Prostate gland (tissue), 2 donors: Measurements from ENCODE around the gene ATP9A. TPM values are rescaled to one million over a fixed set of nuclear protein-coding genes. Genes with fewer than 3 reads are reported as not detected.

Experiments used
- DNase-seq: peaks from one replicate; pipeline ENCODE4 v3.0.0-alpha.2; 2019; ENCODE audit warnings: low spot score
- H3K27ac ChIP-seq, 2 donors: fragments of 200-600 bp; sonication (generic); 2 replicates each; pipeline ENCODE4 v1.5.1; 2017 to 2019
- H3K27me3 ChIP-seq: fragments of 200-600 bp; sonication (generic); replicated peaks from 2 replicates; pipeline ENCODE4 v1.5.1; 2019; ENCODE audit not compliant: insufficient read depth
- H3K36me3 ChIP-seq, 2 donors: fragments of 200-600 bp; sonication (generic); 1 replicate in 1 of 2; 2 replicates in 1 of 2; pipeline versions ENCODE4 v1.5.1 to v1.8.1; 2017 to 2019
- H3K4me1 ChIP-seq: fragments of 200-600 bp; sonication (generic); replicated peaks from 2 replicates; pipeline ENCODE4 v1.5.1; 2019
- H3K4me3 ChIP-seq, 2 donors: fragments of 200-600 bp; sonication (generic); 2 replicates each; pipeline ENCODE4 v1.5.1; 2017 to 2019
- H3K9me3 ChIP-seq: fragments of 200-600 bp; sonication (generic); 2 replicates; pipeline ENCODE4 v1.5.1; 2017
- CTCF ChIP-seq, 4 experiments: fragments of 200-600 bp in 2 of 4; fragments of 450-650 bp in 2 of 4; sonication (generic) in 2 of 4; IDR thresholded peaks; 1 replicate in 3 of 4; 2 replicates in 1 of 4; pipeline ENCODE4 v1.5.1; 2016 to 2019; ENCODE audit warnings: antibody characterized with exemption in 4 of 4, mild to moderate bottlenecking in 2 of 4, moderate library complexity in 2 of 4
- POLR2A ChIP-seq: fragments of 450-650 bp; IDR thresholded peaks from one replicate; pipeline ENCODE4 v1.6.1; 2016; ENCODE audit warnings: antibody characterized with exemption, mild to moderate bottlenecking
- POLR2AphosphoS5 ChIP-seq: sonication (generic); formaldehyde crosslinking; IDR thresholded peaks from one replicate; pipeline ENCODE4 v1.6.1; 2017; ENCODE audit warnings: antibody characterized with exemption
- WGBS: methylation state at CpG from one replicate; pipeline ENCODE4 v1.1.5; 2018; 5-methylcytosine and 5-hydroxymethylcytosine counted together
- intact Hi-C: fragments of 100-400 bp; cut with DNase I; formaldehyde crosslinking; loops from one replicate; pipeline ENCODE4 v1.14.2; 2022
- total RNA-seq, 2 donors: library from RNA; depleted of rRNA; stranded (reverse); fragments of >200 nt; gene quantifications; one replicate each; pipeline ENCODE4 v1.1.0, GENCODE V29; 2016

ATP9A gene
- total RNA-seq, 2 donors from 2014 or later, result 35.1 to 118 TPM

GRCh38 chr20:51811514-51812128 is 43.4 kb upstream of the ATP9A start:
- TF ChIP-seq POLR2A, result no peak
- no peak for TF ChIP-seq CTCF (IDR thresholded peaks at IDR 0.05)
- no peak for TF ChIP-seq POLR2AphosphoS5
- Histone ChIP-seq H3K27ac (no peak overlapping the region), H3K4me1 (no peaks in the 10 kb centered on the region), H3K4me3 (no peak overlapping the region), H3K9me3 (no peaks in the 10 kb centered on the region), H3K36me3 (no peaks in the 10 kb centered on the region), H3K27me3 (no peaks in the 10 kb centered on the region)
- DNase-seq, result no peak
- intact Hi-C loops, result no loop called here
- 34% methylated on average over 8 of the region's 8 CpGs for WGBS

DNA sequence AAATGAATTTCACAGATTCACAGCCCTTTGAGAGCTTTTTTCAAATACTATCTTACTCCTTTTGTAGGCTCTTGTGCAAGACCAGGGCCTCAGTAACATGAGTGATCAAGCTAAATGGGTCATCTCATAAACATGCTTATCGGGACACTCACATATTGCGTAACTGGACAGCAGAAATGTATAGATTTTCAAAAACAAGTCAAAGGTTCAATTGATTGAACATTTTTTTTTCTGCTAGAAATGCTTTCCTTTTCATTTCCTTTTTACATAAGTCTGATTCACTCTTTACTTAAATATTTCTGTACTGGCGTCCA is 42.8 kb upstream of the ATP9A start:
- 84% methylated on average over 3 of the region's 3 CpGs for WGBS
- TF ChIP-seq POLR2A (no peak), POLR2AphosphoS5 (no peak), CTCF (IDR thresholded peaks at IDR 0.05) (no peak)
- DNase-seq, result no peak
- H3K4me3 ChIP-seq, result no peak overlapping the region
- no peaks in the 10 kb centered on the region for H3K4me1 ChIP-seq
- H3K27me3 ChIP-seq, result no peaks in the 10 kb centered on the region
- H3K27ac ChIP-seq, result no peak overlapping the region
- intact Hi-C loops, result no loop called here
- H3K9me3 ChIP-seq, result no peaks in the 10 kb centered on the region
- H3K36me3 ChIP-seq, result no peaks in the 10 kb centered on the region

- Histone ChIP-seq H3K27ac (no peak overlapping the region), H3K9me3 (no peaks in the 10 kb centered on the region), H3K4me1 (no peaks in the 10 kb centered on the region), H3K27me3 (no peaks in the 10 kb centered on the region), H3K4me3 (no peak overlapping the region), H3K36me3 (no peaks in the 10 kb centered on the region)
- DNase-seq, result no peak
- WGBS, result 92% methylated on average over 13 of the region's 13 CpGs
- TF ChIP-seq POLR2A (no peak), POLR2AphosphoS5 (no peak), CTCF (IDR thresholded peaks at IDR 0.05) (no peak)
- intact Hi-C loops, result no loop called here
These were observed 42.2 kb upstream of the ATP9A start for GRCh38 chr20:51810155-51811041.

- no peak for TF ChIP-seq POLR2A
- TF ChIP-seq POLR2AphosphoS5, result no peak
- no peak for TF ChIP-seq CTCF (IDR thresholded peaks at IDR 0.05)
- DNase-seq, result no peak
- H3K27me3 ChIP-seq, result no peaks in the 10 kb centered on the region
- no peaks in the 10 kb centered on the region for H3K36me3 ChIP-seq
- H3K4me1 ChIP-seq, result no peaks in the 10 kb centered on the region
- no peak overlapping the region for H3K4me3 ChIP-seq
- 73% methylated on average over 5 of the region's 5 CpGs for WGBS
- H3K27ac ChIP-seq, result no peak overlapping the region
- H3K9me3 ChIP-seq, result no peaks in the 10 kb centered on the region
- intact Hi-C loops, result no loop called here
These were observed 39.6 kb upstream of the ATP9A start for GRCh38 chr20:51807720-51808250.
